HG02852 (cell line): Measurements from ENCODE around the gene CASKIN1.

Experiments used
- ATAC-seq: cut with Tn5 transposase; IDR thresholded peaks from one replicate; pipeline ENCODE4 v1.9.1; 2021; ENCODE audit warnings: mild to moderate bottlenecking, moderate library complexity; ENCODE audit not compliant: unreplicated experiment

Gene CASKIN1

GRCh38 chr16:2176047-2176446 is 20.4 kb downstream of the CASKIN1 start:
- no peak for ATAC-seq

- ATAC-seq = no peak
Measured at GRCh38 chr16:2175454-2175853, 21.0 kb downstream of the CASKIN1 start.

DNA sequence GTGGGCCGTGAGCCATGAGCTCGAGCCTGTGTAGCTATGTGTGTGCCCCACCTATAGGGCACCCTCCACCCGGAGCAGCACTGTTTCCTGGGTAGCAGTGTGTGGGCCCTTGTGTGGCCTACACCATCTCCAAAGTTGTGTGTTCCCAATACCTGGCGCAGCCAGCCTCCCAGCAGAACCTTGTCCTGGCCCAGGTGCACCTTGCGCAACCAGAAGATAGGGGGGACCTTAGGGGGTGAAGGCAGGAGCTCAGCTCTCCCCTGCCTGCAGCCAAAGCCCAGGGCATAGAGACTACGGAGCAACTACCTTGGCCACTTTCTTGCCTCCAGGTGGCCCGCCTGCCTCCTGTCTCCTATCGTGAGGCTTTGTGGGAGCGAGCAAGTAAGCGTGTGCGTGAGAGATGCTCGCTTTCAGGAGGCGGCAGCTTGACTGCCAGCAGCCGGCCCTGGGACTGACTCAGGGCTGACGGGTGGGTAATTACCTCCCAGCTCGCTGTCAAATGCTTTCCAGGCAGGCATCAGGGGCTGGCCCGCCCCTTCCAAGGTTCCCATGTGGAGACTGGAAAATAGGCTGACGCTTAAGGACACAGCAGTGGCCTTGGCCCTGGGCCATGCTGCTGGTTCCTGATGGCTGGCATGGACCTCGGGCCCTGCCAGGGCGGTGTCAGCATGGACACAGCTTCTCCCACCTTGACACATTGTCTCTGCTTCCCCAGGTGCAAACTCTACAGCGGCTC is 21.8 kb downstream of the CASKIN1 start:
- ATAC-seq = no peak

GRCh38 chr16:2173916-2174315 is 22.5 kb downstream of the CASKIN1 start:
- no peak for ATAC-seq

- no peak for ATAC-seq
Measured at GRCh38 chr16:2173366-2173765, 23.0 kb downstream of the CASKIN1 start.

- no peak for ATAC-seq
Measured at GRCh38 chr16:2172688-2173335, 23.6 kb downstream of the CASKIN1 start.

DNA sequence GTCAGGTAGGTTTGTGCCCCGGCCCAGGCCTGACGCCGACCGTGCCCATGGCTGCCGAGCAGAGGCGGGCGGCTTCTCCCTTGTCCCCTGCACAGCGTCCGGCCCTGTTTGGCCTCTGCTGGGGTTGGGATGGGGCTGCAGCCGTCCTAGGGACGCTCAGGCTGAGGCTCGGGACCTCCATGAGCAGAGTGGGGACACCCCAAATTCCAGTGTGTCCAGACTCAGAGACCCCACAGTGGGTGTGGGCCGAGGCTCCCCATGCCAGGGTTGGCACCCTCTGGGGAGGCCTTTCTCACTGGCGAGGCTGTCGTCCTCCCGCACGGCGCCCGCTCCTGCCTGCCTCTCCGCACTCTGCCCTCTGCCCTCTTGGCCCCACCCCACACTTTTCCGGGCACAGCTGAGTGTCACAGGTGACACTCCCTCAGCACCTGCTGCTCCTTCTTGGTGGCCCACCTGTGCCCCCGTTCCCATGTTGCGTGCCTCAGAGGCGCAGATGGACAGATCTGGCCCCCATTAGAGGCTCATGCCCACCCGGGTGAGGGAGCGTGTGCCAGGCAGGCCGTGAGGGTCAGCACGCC is 24.7 kb downstream of the CASKIN1 start:
- ATAC-seq = no peak

DNA sequence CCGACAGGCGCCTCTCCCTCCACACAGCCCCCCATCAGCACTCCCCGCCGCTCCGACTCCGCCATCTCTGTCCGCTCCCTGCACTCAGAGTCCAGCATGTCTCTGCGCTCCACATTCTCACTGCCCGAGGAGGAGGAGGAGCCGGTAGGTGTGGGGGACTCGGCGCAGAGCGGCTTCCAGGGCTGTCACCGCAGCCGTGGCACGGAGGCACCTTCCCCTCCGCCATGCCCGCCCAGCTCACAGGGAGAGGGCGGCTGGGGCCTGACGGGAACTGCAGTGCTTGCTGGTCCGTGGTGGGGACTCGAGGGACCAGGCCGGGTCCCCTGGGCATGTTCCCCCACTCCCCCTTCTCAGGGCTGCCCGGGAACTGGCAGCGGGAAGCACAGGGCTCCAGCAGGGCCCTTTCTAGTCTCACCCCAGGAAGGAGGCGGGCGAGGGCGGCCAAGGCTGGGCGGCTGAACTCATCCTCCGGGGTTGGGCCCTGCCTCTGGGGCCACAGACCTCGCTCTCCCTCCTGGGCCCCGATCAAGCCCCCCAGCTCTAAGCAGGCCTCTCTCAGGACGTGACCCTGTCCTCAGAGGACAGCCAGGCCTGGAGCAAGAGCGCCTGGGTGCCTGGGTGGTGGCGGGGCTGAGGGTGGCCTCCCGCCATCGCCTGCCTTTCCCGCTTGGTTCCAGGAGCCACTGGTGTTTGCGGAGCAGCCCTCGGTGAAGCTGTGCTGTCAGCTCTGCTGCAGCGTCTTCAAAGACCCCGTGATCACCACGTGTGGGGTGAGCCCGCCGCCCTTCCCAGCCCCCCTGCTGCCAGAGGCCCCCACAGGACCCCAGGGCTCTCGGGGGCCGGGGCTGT is 25.6 kb downstream of the CASKIN1 start:
- no peak for ATAC-seq

DNA sequence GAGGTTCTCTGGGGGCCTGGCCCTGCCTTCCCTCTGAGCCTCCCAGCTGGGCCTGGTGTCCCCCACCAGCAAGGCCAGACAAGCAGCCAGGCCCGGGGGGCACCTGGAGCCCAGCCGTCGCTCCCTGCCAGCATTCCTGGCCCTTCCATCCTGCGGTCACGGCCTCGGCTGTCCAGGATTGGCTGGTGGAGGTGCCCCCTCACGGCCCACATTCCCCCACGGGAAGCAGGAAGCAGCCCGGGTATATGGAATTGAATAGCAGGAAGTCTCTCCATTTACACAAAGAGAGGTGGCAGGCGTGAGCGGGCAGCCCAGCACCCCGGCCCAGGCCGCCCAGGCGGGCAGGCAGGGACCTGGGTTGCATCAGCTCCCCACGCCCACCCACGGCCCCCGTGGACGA is 26.3 kb downstream of the CASKIN1 start:
- ATAC-seq = no peak

DNA sequence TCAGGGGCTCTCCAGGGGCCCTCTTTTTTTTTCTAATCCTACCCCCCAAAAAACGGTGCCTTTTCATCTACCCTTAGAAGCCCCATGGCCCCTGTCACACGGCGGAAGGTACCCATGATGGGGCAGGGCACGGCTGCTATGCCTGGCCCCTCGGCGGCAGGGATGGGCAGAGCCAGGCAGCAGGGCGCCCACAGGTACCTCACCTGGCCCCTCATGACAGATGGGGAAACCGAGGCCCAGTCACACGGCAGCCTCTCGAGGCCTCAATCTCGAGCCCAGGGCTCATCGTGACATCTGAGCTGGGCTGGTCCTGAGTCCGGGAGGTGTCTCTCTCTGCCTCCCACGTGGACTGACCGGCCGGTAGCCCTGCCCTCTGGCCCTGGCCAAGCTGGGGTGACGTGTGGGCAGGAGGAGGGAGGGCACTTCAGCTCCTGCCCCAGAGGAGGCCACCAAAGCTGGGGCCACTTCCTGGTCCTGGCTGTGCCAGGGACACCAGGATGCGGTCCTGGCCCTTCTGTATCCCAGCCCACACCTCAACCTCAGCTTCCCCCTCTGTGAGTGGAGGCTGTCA is 29.3 kb downstream of the CASKIN1 start:
- no peak for ATAC-seq

DNA sequence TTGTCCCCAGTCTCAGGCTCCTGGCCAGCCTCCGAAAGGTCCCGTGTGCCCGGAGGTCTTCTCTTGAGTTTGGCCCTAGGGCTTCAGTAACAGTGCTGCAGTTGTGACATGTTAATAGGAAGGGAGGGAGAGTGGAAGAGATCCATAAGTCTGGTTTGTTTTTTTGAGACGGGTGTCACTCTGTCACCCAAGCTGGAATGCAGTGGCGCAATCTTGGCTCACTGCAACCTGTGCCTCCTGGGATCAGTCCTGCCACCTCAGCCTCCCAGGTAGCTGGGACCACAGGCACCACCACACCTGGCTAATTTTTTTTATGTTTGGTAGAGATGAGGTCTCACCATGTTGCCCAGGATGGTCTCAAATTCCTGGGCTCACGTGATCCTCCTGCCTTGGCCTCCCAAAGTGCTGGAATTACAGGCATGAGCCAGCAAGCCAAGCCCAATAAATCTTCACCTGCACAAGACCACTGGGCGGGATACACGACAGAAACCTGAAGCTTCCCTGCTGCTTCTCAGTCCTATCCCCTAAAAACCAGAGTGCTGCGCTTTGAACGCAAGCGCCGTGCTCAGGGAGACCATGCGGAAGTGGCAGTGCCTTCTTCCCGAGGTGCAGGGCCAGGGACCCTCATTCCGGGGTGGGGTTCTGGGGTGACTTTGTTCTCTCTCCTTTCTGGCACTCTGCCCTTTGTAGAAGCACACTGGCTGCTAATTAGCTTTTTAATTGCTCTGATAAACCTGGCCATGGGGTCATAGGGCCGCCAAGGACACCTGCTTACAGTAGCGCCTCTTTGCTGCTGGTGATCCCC is 29.9 kb downstream of the CASKIN1 start:
- no peak for ATAC-seq

DNA sequence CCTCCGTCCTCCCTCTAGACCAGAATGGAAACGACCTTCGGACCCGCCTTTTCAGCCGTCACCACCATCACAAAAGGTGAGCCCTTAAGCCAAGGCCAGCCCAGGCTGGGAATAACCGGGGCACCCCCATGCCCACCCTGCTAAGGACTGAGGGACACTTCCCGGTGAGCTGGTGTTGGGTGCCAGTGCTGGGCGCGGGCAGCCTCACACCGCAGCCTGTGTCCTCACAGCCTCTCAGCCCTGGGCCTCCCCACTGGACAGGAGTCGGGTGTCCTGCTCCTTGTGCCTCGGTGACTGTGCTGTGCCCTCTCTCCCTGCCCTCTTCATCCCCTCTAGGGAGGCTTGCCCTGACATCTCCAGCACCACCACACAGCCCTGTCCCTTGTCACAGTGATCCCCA is 30.5 kb downstream of the CASKIN1 start:
- ATAC-seq = no peak

DNA sequence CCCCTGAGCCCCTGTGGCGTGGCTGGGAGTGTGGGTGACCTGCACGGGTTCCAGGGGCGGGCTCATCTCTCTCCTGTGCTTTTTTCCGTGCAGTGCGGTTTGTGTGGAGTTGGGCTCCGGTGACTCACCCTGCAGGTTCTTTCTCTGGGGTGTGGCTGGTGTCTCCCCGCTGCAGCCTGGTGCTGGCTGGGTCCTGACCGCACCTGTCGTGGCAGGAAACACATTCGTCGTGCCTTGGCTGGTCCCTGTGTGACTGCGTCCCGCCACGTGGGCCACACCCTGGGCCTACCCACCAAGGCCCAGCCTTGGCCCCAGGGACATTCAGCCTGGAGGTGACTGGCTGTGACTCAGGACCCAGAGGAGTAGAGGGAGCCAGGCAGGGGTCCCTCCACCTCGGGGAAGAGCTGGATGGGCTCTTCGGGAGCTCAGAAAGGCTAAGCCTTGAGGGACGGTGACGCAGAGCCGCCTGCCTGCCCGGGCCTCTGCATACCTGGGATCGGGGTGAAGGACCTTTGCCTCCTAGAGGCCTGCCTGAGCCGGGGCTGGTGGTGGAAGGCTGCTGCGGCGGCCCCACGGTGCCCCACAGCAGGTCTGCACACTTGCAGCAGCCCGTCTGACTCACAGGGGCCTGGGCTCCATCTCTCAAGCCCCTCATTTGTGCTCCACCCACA is 33.1 kb downstream of the CASKIN1 start:
- no peak for ATAC-seq

GRCh38 chr16:2162676-2163118 is 33.7 kb downstream of the CASKIN1 start:
- no peak for ATAC-seq

DNA sequence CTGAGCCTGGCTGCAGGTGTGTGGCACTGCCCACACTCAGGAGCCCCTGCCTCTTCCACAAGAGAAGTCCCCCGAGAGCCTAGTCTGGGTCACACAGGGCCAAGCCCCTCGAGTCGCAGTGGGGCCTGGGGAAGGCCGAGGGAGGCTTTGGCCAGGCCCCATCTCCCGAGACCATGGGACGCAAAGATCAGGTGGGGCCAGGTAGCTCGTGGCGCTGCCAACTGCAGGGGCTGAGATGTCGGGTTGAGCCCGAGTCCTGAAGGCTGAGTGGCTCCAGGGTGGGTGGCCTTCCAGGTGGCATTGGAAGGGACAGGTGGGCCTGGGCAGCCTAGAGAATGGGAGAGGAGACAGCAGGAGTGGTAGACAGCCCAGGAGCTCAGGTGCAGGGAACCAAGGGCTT is 34.5 kb downstream of the CASKIN1 start:
- no peak for ATAC-seq

GRCh38 chr16:2160915-2161551 is 35.4 kb downstream of the CASKIN1 start:
- ATAC-seq = no peak

DNA sequence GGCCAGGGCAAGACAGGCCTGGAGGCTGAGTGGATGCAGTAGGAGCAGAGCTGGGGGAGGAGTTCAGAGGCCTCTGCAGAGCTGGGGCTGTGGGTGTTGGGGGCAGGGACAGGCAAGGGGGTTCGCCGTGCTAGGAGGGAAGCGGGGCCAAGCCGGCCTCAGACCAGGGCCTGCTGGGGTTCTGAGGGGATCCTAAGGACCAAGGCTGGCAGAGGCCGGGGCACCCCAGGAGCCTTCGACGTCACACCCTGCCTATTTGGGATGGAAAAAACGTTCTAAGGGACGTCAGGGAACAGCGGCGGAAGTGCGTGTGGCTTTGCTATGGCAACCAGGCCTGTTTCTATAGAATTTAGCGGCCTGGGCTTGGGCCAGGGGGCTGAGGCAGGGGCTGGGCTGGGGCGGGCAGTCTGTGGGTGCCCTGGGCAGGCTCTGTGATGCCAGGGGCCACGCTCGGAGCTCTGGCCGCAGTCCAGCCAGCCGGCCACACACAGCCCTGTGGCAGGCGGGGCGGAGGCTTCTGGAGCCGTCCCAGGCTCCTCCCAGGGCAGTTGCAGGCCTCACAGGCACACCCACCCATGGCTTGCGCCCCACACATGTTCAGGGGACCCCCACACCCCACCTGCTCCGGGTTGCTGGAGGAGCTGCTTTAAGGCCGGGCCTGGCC is 37.1 kb downstream of the CASKIN1 start:
- ATAC-seq = no peak

DNA sequence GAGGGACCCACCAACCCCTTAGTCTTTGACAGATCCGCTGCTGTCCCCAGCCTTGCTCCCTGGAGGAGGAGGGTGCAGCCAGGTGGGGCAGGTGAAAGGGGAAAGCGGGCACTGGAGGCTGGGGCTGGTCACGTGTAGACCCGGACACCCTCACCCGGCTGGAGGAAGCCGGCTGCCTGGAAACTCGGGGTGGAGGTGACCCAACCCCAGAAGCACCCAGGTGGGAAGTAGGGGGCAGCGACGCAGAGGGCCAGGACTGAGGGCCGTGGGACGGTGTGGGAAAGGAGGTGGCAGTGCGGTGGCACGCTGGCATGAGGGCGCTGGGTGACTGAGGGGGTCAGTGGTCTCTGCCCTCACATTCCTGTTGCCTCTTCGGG is 38.2 kb downstream of the CASKIN1 start:
- ATAC-seq = no peak
